GM18868 (cell line): ENCODE measurements around the gene ZNF483.
A peak's percentile ranks its signal among the peaks of the same experiment; 100 is the strongest.
"Not testable (repeated sequence)": the region's sequence is repeated elsewhere in the genome, so short reads cannot be mapped to it uniquely, and the experiment has no call there.

ENCODE experiments used
- ATAC-seq: cut with Tn5 transposase; IDR thresholded peaks from one replicate; pipeline ENCODE4 v1.9.1; 2021; ENCODE audit warnings: mild to moderate bottlenecking, moderate library complexity; ENCODE audit not compliant: unreplicated experiment

Gene ZNF483

GRCh38 chr9:111605041-111605559, 80.1 kb downstream of the ZNF483 start:
- no peak for ATAC-seq

DNA sequence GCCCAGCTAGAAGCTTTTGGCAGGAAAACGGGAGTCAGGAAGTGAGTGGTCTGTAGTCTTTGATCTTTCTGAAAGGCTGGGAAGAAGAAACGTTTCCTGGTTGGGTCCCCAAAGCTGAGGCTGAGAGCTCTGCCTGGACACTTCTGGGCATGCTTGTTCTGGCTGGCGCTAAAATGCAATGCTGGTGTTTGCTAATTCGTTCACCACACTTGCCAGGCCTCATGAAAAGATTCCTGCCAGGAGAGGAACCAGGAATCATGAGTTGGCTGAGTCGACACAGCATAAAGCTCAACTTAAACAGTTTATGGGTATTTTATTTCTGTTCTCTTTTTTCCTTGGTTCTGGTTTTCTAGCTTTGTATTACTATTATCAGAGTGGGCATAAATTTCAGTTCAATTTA, 85.2 kb downstream of the ZNF483 start:
- no peak for ATAC-seq

GRCh38 chr9:111610845-111611244, 85.9 kb downstream of the ZNF483 start:
- no peak for ATAC-seq

DNA sequence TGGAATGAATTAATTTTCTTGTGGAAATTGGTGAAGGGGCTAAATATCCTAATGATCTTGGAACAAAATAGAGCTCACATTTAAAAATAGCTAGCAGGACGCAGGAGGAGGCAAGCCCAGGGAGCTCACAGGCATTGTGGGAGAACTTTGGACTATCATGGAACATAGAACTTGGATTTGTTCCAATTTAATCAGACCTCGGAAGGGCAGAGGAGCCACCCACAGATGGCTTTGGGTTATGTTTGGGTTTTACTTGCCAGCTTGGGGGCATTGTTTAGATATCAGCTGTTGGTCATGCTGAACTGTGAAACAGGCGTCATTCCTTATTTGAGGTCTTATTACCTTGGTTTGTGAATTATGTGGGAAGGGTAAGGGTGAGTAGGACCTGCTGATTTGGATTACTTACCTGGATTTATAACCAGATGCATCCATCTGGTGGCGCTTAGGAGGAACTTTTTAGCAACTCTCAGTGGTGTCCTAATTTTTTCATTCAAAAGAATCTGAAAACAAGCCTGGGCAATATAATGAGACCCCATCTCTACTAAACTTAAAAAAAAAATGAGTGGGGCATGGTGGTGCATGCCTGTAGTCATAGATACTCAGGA, 88.6 kb downstream of the ZNF483 start:
- no peak for ATAC-seq

DNA sequence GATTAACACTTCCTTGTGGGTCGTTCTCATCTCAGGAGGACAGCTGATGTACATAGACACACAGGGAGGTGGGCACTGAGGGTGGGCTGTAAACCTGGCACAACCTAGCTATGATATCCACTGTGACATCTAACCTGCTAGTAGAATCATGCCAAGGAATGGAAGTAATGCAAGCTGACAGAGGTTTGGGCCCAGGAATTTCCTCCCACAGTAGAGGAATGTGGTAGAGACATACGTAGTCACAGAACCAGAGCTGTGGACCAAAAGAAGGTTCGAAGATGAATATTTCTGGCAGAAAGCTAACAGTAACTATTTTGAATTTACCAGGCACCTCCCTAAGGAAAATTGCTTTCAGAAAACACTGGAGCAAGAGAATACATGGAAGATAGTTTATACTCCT, 90.9 kb downstream of the ZNF483 start:
- no peak for ATAC-seq

DNA sequence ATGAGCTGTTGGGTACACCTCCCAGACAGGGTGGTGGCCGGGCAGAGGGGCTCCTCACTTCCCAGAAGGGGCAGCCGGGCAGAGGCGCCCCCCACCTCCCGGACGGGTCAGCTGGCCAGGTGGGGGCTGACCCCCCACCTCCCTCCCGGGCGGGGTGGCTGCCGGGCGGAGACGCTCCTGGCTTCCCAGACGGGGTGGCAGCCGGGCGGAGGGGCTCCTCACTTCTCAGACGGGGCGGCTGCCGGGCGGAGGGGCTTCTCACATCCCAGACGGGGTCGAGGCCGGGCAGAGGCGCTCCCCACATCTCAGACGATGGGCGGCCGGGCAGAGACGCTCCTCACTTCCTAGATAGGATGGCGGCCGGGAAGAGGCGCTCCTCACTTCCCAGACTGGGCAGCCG, 92.4 kb downstream of the ZNF483 start:
- ATAC-seq = not testable (repeated sequence)

- peak; percentile 45 for ATAC-seq
Observed at GRCh38 chr9:111621895-111622480, 97.0 kb downstream of the ZNF483 start.

- ATAC-seq = no peak
Observed at GRCh38 chr9:111622626-111623025, 97.6 kb downstream of the ZNF483 start.
